HepG2 (cell line): ENCODE data around the gene LIME1. TPM values are rescaled to one million over a fixed set of nuclear protein-coding genes. Genes with fewer than 3 reads are reported as not detected.
A peak's percentile ranks its signal among the peaks of the same experiment; 100 is the strongest.

Experiments used
- BORCS8-MEF2B ChIP-seq: sonication (generic); formaldehyde crosslinking; IDR thresholded peaks from 2 replicates; pipeline ENCODE4 v1.8.0; 2022; ENCODE audit warnings: mild to moderate bottlenecking, missing genetic modification reagents
- DDIT3 ChIP-seq: sonication (generic); formaldehyde crosslinking; IDR thresholded peaks from 2 replicates; pipeline ENCODE4 v1.4.0; 2020; ENCODE audit warnings: mild to moderate bottlenecking, missing genetic modification reagents
- DZIP1 ChIP-seq: sonication (generic); formaldehyde crosslinking; IDR thresholded peaks from 2 replicates; pipeline ENCODE4 v1.5.0; 2020; ENCODE audit warnings: mild to moderate bottlenecking, missing genetic modification reagents
- GABPB1 ChIP-seq: IDR thresholded peaks from 2 replicates; pipeline ENCODE4 v1.6.1; 2016; ENCODE audit warnings: mild to moderate bottlenecking, missing genetic modification reagents, moderate library complexity, missing compliant biosample characterization
- MEF2D ChIP-seq: sonication (generic); formaldehyde crosslinking; IDR thresholded peaks from 2 replicates; pipeline ENCODE4 v1.5.1; 2020; ENCODE audit warnings: mild to moderate bottlenecking, missing genetic modification reagents
- NFIB ChIP-seq: sonication (generic); formaldehyde crosslinking; IDR thresholded peaks from 2 replicates; pipeline ENCODE4 v1.9.0; 2021; ENCODE audit warnings: missing genetic modification reagents, mild to moderate bottlenecking, borderline replicate concordance
- TGIF2 ChIP-seq: IDR thresholded peaks from 2 replicates; pipeline ENCODE4 v1.6.1; 2016; ENCODE audit warnings: control low read depth, missing compliant biosample characterization
- ZFP36L1 ChIP-seq: sonication (generic); formaldehyde crosslinking; IDR thresholded peaks from 2 replicates; pipeline ENCODE4 v1.8.0; 2022; ENCODE audit warnings: mild to moderate bottlenecking, missing genetic modification reagents, moderate library complexity
- ZFP90 ChIP-seq: sonication (generic); formaldehyde crosslinking; IDR thresholded peaks from 2 replicates; pipeline ENCODE4 v1.8.0; 2022; ENCODE audit warnings: missing genetic modification reagents, mild to moderate bottlenecking, inconsistent platforms, borderline replicate concordance
- ZMYM2 ChIP-seq: sonication (generic); formaldehyde crosslinking; IDR thresholded peaks from 2 replicates; pipeline ENCODE4 v1.8.0; 2022; ENCODE audit warnings: mild to moderate bottlenecking, missing genetic modification reagents
- ZNF18 ChIP-seq: sonication (generic); formaldehyde crosslinking; IDR thresholded peaks from 2 replicates; pipeline ENCODE4 v1.8.0; 2022; ENCODE audit warnings: mild to moderate bottlenecking, missing genetic modification reagents; ENCODE audit not compliant: insufficient replicate concordance
- ZNF354B ChIP-seq: sonication (generic); formaldehyde crosslinking; IDR thresholded peaks from 2 replicates; pipeline ENCODE4 v1.8.0; 2022; ENCODE audit warnings: mild to moderate bottlenecking, missing genetic modification reagents
- ZNF451 ChIP-seq: sonication (generic); formaldehyde crosslinking; IDR thresholded peaks from 2 replicates; pipeline ENCODE4 v1.5.0; 2020; ENCODE audit warnings: mild to moderate bottlenecking, missing genetic modification reagents
- ZNF552 ChIP-seq: sonication (generic); formaldehyde crosslinking; IDR thresholded peaks from 2 replicates; pipeline ENCODE4 v1.9.0; 2022; ENCODE audit warnings: missing genetic modification reagents, mild to moderate bottlenecking, borderline replicate concordance
- ZNF558 ChIP-seq: sonication (generic); formaldehyde crosslinking; IDR thresholded peaks from 2 replicates; pipeline ENCODE4 v1.9.0; 2022; ENCODE audit warnings: mild to moderate bottlenecking, missing genetic modification reagents, borderline replicate concordance
- ZNF589 ChIP-seq: sonication (generic); formaldehyde crosslinking; conservative IDR thresholded peaks from 2 replicates; pipeline ENCODE4 v1.8.0; 2022; ENCODE audit warnings: mild to moderate bottlenecking, moderate library complexity, missing genetic modification reagents
- ZNF639 ChIP-seq: conservative IDR thresholded peaks from 2 replicates; pipeline ENCODE4 v1.6.1; 2018; ENCODE audit warnings: missing genetic modification reagents
- ZNF652 ChIP-seq: IDR thresholded peaks from 2 replicates; pipeline ENCODE4 v1.6.1; 2016; ENCODE audit warnings: low read depth, borderline replicate concordance
- ZNF816 ChIP-seq: sonication (generic); formaldehyde crosslinking; IDR thresholded peaks from 2 replicates; pipeline ENCODE4 v1.8.0; 2022; ENCODE audit warnings: missing genetic modification reagents, mild to moderate bottlenecking, borderline replicate concordance
- polyA plus RNA-seq, 8 experiments: library from polyadenylated mRNA; depleted of rRNA in 3 of 8; stranded (reverse) in 7 of 8; unstranded in 1 of 8; fragments of >200 nt; fragmentation: Illumina TruSeq in 4 of 8; extraction: Trizol in 4 of 8; gene quantifications; 2 replicates each; pipeline versions ENCODE4 v1.2.1 to v1.2.3, GENCODE V29; 2011 to 2016; ENCODE audit warnings: low read depth in 4 of 8, missing spikeins in 1 of 8, mixed read lengths in 1 of 8; ENCODE audit not compliant: insufficient read depth in 1 of 8
- total RNA-seq, 5 experiments: library from RNA; depleted of rRNA; stranded (reverse); fragments of >200 nt; fragmentation: Illumina TruSeq; extraction: Trizol; gene quantifications; 2 replicates each; pipeline ENCODE4 v1.2.3, GENCODE V29; 2016; ENCODE audit warnings: low read depth in 1 of 5
- TF ChIP-seq, protein P1 (sequence below): sonication (generic); formaldehyde crosslinking; IDR thresholded peaks from 2 replicates; pipeline ENCODE4 v1.9.0; 2022; ENCODE audit warnings: missing genetic modification reagents, mild to moderate bottlenecking, borderline replicate concordance

Gene LIME1
- total and polyA plus RNA-seq, 2 of the 13 experiments (the other 11 are each of a cell fraction or from before 2014, with no cell fraction given): 13.0 to 61.5 TPM

GRCh38 chr20:63739130-63740069, 2.9 kb downstream of the LIME1 start, which contains the start of gene SLC2A4RG (continued):
- TF ChIP-seq ZNF589 (no peak; the same call in 1 of the 2 replicates), ZNF451 (CRISPR knock-in tag) (peak; percentile 84; the same call in 1 of the 2 replicates), ZNF354B (CRISPR knock-in tag) (no peak), BORCS8-MEF2B (CRISPR knock-in tag) (peak; percentile 88), NFIB (CRISPR knock-in tag) (no peak), ZFP90 (CRISPR knock-in tag) (peak; percentile 88; the same call in 1 of the 2 replicates), ZNF18 (CRISPR knock-in tag) (no peak), DZIP1 (CRISPR knock-in tag) (no peak), TGIF2 (CRISPR knock-in tag) (0 out of 2 replicates have a peak, but pooled peaks have one; percentile 34), DDIT3 (CRISPR knock-in tag) (no peak), ZMYM2 (peak; percentile 84; the same call in 1 of the 2 replicates), ZNF639 (CRISPR knock-in tag) (peak; percentile 93), ZNF558 (CRISPR knock-in tag) (peak; percentile 55; the same call in 1 of the 2 replicates), ZNF652 (CRISPR knock-in tag) (no peak), ZNF816 (CRISPR knock-in tag) (peak; percentile 90), MEF2D (CRISPR knock-in tag) (peak; percentile 72; the same call in 1 of the 2 replicates), GABPB1 (CRISPR knock-in tag) (peak; percentile 82), ZFP36L1 (peak; percentile 89), ZNF552 (CRISPR knock-in tag) (peak; percentile 95)
- TF ChIP-seq, protein P1, sequence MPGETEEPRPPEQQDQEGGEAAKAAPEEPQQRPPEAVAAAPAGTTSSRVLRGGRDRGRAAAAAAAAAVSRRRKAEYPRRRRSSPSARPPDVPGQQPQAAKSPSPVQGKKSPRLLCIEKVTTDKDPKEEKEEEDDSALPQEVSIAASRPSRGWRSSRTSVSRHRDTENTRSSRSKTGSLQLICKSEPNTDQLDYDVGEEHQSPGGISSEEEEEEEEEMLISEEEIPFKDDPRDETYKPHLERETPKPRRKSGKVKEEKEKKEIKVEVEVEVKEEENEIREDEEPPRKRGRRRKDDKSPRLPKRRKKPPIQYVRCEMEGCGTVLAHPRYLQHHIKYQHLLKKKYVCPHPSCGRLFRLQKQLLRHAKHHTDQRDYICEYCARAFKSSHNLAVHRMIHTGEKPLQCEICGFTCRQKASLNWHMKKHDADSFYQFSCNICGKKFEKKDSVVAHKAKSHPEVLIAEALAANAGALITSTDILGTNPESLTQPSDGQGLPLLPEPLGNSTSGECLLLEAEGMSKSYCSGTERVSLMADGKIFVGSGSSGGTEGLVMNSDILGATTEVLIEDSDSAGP: 0 out of 2 replicates have a peak, but pooled peaks have one; percentile 13
